PC-9 (cell line): ENCODE data around the gene PCDH9. TPM values are rescaled to one million over a fixed set of nuclear protein-coding genes. Genes with fewer than 3 reads are reported as not detected.

Experiments used
- BruUV-seq: library from RNA; stranded (reverse); fragments of 400-500 nt; replicated peaks from 2 replicates; lab custom pipeline; 2021; lab: Mats Ljungman, UMichigan
- CTCF ChIA-PET: fragments of 300-600 bp; sonication (Branson Sonifier 250); formaldehyde crosslinking; loops from one replicate; lab custom pipeline; 2022; ENCODE audit warnings: antibody characterized with exemption; lab: Charles Lee
- POLR2A ChIA-PET: fragments of 300-600 bp; sonication (Branson Sonifier 250); formaldehyde crosslinking; loops from one replicate; lab custom pipeline; 2022; ENCODE audit warnings: antibody characterized with exemption; ENCODE audit not compliant: unreplicated experiment; lab: Charles Lee
- DNase-seq, 2 experiments: peaks; one replicate each; pipeline versions ENCODE4 v3.0.0 to v3.0.0-alpha.2; 2015 to 2022; ENCODE audit warnings: mixed read lengths in 1 of 2
- H2AFZ ChIP-seq: fragments of 200-600 bp; sonication (generic); 2 replicates; pipeline ENCODE4 v1.8.1; 2017; ENCODE audit warnings: antibody characterized with exemption
- H3F3A ChIP-seq: fragments of 200-600 bp; sonication (generic); 2 replicates; pipeline ENCODE4 v1.8.1; 2017; ENCODE audit warnings: antibody characterized with exemption, mild to moderate bottlenecking, low read depth; ENCODE audit not compliant: insufficient read depth
- H3K27ac ChIP-seq: fragments of 200-600 bp; sonication (generic); 2 replicates; pipeline ENCODE4 v1.6.1; 2016; ENCODE audit warnings: mixed run types
- H3K27me3 ChIP-seq: fragments of 200-600 bp; sonication (generic); 2 replicates; pipeline ENCODE4 v1.6.1; 2016; ENCODE audit warnings: low read depth, mixed run types; ENCODE audit not compliant: insufficient read depth
- H3K36me3 ChIP-seq: fragments of 200-600 bp; sonication (generic); 2 replicates; pipeline ENCODE4 v1.6.1; 2016; ENCODE audit warnings: low read depth, mixed run types
- H3K4me1 ChIP-seq: fragments of 200-600 bp; sonication (generic); replicated peaks from 2 replicates; pipeline ENCODE4 v1.6.1; 2016; ENCODE audit warnings: mixed run types; ENCODE audit not compliant: insufficient read depth
- H3K4me2 ChIP-seq: fragments of 200-600 bp; sonication (generic); 2 replicates; pipeline ENCODE4 v1.6.1; 2017; ENCODE audit warnings: mixed run types
- H3K4me3 ChIP-seq: fragments of 200-600 bp; sonication (generic); 2 replicates; pipeline ENCODE4 v1.6.1; 2016; ENCODE audit warnings: mixed run types
- H3K79me2 ChIP-seq: fragments of 200-600 bp; sonication (generic); 2 replicates; pipeline ENCODE4 v1.6.1; 2017; ENCODE audit warnings: low read depth, mixed run types
- H3K9me2 ChIP-seq: fragments of 200-600 bp; sonication (generic); 2 replicates; pipeline ENCODE4 v1.8.1; 2017; ENCODE audit warnings: mild to moderate bottlenecking; ENCODE audit not compliant: insufficient read depth
- H3K9me3 ChIP-seq: fragments of 200-600 bp; sonication (generic); 2 replicates; pipeline ENCODE4 v1.8.1; 2016; ENCODE audit warnings: low read depth; ENCODE audit not compliant: insufficient read depth
- H4K20me1 ChIP-seq: fragments of 200-600 bp; sonication (generic); 2 replicates; pipeline ENCODE4 v1.8.1; 2017; ENCODE audit not compliant: insufficient read depth
- EZH2 ChIP-seq: fragments of 200-600 bp; sonication (generic); IDR thresholded peaks from 2 replicates; pipeline ENCODE4 v1.8.0; 2017; ENCODE audit warnings: antibody characterized with exemption, low read depth
- intact Hi-C: fragments of 100-400 bp; cut with micrococcal nuclease; formaldehyde crosslinking; loops from one replicate; pipeline ENCODE4 v1.10.0; 2022; ENCODE audit not compliant: unreplicated experiment
- total RNA-seq: library from RNA; stranded (reverse); gene quantifications from 2 replicates; pipeline ENCODE4 v1.2.3, GENCODE V29; 2021
- TF ChIP-seq, protein P1 (sequence below): fragments of 200-600 bp; sonication (generic); conservative IDR thresholded peaks from 2 replicates; pipeline ENCODE4 v1.6.1; 2017; ENCODE audit warnings: mixed run types, antibody characterized with exemption, mild to moderate bottlenecking, moderate library complexity

Gene PCDH9
- total RNA-seq, 1 experiment from 2014 or later = 0.37 TPM

- no peak overlapping the region for H3K4me3 ChIP-seq
- ChIA-PET POLR2A (no interaction called here), CTCF (no interaction called here)
- H3K36me3 ChIP-seq = no peaks in the 10 kb centered on the region
- H3K4me1 ChIP-seq = no peaks in the 10 kb centered on the region
- H4K20me1 ChIP-seq = no peaks in the 10 kb centered on the region
- no peak for TF ChIP-seq EZH2
- TF ChIP-seq, protein P1, sequence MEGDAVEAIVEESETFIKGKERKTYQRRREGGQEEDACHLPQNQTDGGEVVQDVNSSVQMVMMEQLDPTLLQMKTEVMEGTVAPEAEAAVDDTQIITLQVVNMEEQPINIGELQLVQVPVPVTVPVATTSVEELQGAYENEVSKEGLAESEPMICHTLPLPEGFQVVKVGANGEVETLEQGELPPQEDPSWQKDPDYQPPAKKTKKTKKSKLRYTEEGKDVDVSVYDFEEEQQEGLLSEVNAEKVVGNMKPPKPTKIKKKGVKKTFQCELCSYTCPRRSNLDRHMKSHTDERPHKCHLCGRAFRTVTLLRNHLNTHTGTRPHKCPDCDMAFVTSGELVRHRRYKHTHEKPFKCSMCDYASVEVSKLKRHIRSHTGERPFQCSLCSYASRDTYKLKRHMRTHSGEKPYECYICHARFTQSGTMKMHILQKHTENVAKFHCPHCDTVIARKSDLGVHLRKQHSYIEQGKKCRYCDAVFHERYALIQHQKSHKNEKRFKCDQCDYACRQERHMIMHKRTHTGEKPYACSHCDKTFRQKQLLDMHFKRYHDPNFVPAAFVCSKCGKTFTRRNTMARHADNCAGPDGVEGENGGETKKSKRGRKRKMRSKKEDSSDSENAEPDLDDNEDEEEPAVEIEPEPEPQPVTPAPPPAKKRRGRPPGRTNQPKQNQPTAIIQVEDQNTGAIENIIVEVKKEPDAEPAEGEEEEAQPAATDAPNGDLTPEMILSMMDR = no peak
- H3K4me2 ChIP-seq = no peak overlapping the region
- no peaks in the 10 kb centered on the region for H3K79me2 ChIP-seq
- no TSS peak for BruUV-seq
- no peak overlapping the region for H2AFZ ChIP-seq
- no peak overlapping the region for H3K27ac ChIP-seq
- no peaks in the 10 kb centered on the region for H3K27me3 ChIP-seq
- intact Hi-C loops = no loop called here
- H3K9me2 ChIP-seq = no peaks in the 10 kb centered on the region
- H3K9me3 ChIP-seq = no peaks in the 10 kb centered on the region
- no peak for DNase-seq
- H3F3A ChIP-seq = no peaks in the 10 kb centered on the region
These were observed 30.0 kb downstream of the PCDH9 start for GRCh38 chr13:67200183-67200582.

DNA sequence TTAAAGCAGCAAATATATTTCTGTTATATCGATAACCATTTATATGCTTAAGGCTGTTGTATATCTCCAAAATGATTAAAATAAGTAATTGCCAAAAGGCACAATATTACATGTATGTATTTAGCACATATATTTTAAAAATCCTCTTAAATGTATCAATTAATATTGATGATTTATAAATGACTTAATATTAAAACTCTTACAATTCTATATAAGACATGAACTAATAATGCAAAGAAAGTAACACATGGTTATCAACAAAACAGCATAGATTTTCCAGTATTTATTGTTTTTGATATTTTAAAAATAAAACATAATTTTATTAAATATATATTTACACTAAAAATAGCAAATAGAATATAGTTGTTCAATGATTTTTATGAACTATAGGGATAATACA, 32.4 kb downstream of the PCDH9 start:
- no peaks in the 10 kb centered on the region for H3K9me2 ChIP-seq
- no peak overlapping the region for H2AFZ ChIP-seq
- no peaks in the 10 kb centered on the region for H3K4me1 ChIP-seq
- H3K27me3 ChIP-seq = no peaks in the 10 kb centered on the region
- no peak overlapping the region for H3K27ac ChIP-seq
- intact Hi-C loops = no loop called here
- H3K4me2 ChIP-seq = no peak overlapping the region
- no peak for DNase-seq
- no TSS peak for BruUV-seq
- H3K9me3 ChIP-seq = no peaks in the 10 kb centered on the region
- H3F3A ChIP-seq = no peaks in the 10 kb centered on the region
- ChIA-PET POLR2A (no interaction called here), CTCF (no interaction called here)
- no peaks in the 10 kb centered on the region for H4K20me1 ChIP-seq
- no peaks in the 10 kb centered on the region for H3K36me3 ChIP-seq
- TF ChIP-seq, protein P1 = no peak
- no peak for TF ChIP-seq EZH2
- H3K79me2 ChIP-seq = no peaks in the 10 kb centered on the region
- no peak overlapping the region for H3K4me3 ChIP-seq

GRCh38 chr13:67193979-67194378, 36.2 kb downstream of the PCDH9 start:
- Histone ChIP-seq H3K27ac (no peak overlapping the region), H3K9me3 (no peaks in the 10 kb centered on the region), H3K4me2 (no peak overlapping the region), H3K36me3 (no peaks in the 10 kb centered on the region), H3F3A (no peaks in the 10 kb centered on the region), H3K79me2 (no peaks in the 10 kb centered on the region), H4K20me1 (no peaks in the 10 kb centered on the region), H3K27me3 (no peaks in the 10 kb centered on the region), H3K4me3 (no peak overlapping the region), H3K9me2 (no peaks in the 10 kb centered on the region), H3K4me1 (no peaks in the 10 kb centered on the region), H2AFZ (no peak overlapping the region)
- no peak for DNase-seq
- no TSS peak for BruUV-seq
- intact Hi-C loops = loop anchor here (2.0 kb wide), 1 partner anchor 13 kb away; no protein-coding TSS in a partner anchor
- ChIA-PET CTCF (no interaction called here), POLR2A (no interaction called here)
- TF ChIP-seq EZH2 = no peak
- TF ChIP-seq, protein P1 = no peak
